Measurements from ENCODE around the gene SLC25A47. TPM values are rescaled to one million over a fixed set of nuclear protein-coding genes. Genes with fewer than 3 reads are reported as not detected.
A peak's percentile ranks its signal among the peaks of the same experiment; 100 is the strongest.
"Not testable (repeated sequence)": the region's sequence is repeated elsewhere in the genome, so short reads cannot be mapped to it uniquely, and the experiment has no call there.

The SLC25A47 gene
- total and polyA plus RNA-seq, 8 donors, result 0.73 TPM; not detected in 7

- Histone ChIP-seq H3K9me3 (no peaks in the 10 kb centered on the region), H3K27ac (peak overlapping the region in 4 of 5 donors; percentile 92 to 96 (median 94)), H3K27me3 (no peaks in the 10 kb centered on the region), H3K4me3 (peak overlapping the region; percentile 74 to 87 (median 82)), H3K36me3 (peaks cover 2 to 23% (median 8%) of the 10 kb centered on the region in 4 donors), H3K4me1 (peaks cover 11 to 38% (median 22%) of the 10 kb centered on the region in 4 donors)
- TF ChIP-seq CTCF (IDR thresholded peaks at IDR 0.05) (no peak), POLR2AphosphoS5 (IDR thresholded peaks at IDR 0.05) (no peak), EP300 (IDR thresholded peaks at IDR 0.05) (no peak), POLR2A (IDR thresholded peaks at IDR 0.05) (no peak)
- DNase-seq, result no peak
- intact Hi-C loops (cut with DNase I; ENCODE audit: low total_unique reads), result loop anchor here (10.0 kb wide), 1 partner anchor 89 kb away; the partner anchor contains the start of gene WDR25
- WGBS, 5 donors, result 27 to 38% (median 31%) methylated on average over 7 to 13 of the region's 13 CpGs
Observed at GRCh38 chr14:100285913-100286400, 37.2 kb upstream of the SLC25A47 start.

- peaks cover 11 to 34% (median 22%) of the 10 kb centered on the region in 4 donors for H3K4me1 ChIP-seq
- peaks cover 8 to 23% (median 13%) of the 10 kb centered on the region in 4 donors for H3K36me3 ChIP-seq
- TF ChIP-seq POLR2AphosphoS5 (IDR thresholded peaks at IDR 0.05) (no peak), CTCF (IDR thresholded peaks at IDR 0.05) (no peak)
- peak in 1 of 2 donors; percentile 20 for DNase-seq
- no peaks in the 10 kb centered on the region for H3K27me3 ChIP-seq
- no peaks in the 10 kb centered on the region for H3K9me3 ChIP-seq
- no peak overlapping the region for H3K4me3 ChIP-seq
- 60 to 78% (median 68%) methylated on average over 6 to 10 of the region's 10 CpGs for WGBS, 5 donors
- no peak overlapping the region for H3K27ac ChIP-seq
- intact Hi-C loops (cut with DNase I; ENCODE audit: low total_unique reads), result loop anchor here (10.0 kb wide), 1 partner anchor 88 kb away; the partner anchor contains the start of gene WDR25
Observed at GRCh38 chr14:100286484-100287191, 36.5 kb upstream of the SLC25A47 start.

GRCh38 chr14:100287202-100287997, 35.7 kb upstream of the SLC25A47 start:
- intact Hi-C loops (cut with DNase I; ENCODE audit: low total_unique reads), result loop anchor here (10.0 kb wide), 1 partner anchor 87 kb away; the partner anchor contains the start of gene WDR25
- H3K27me3 ChIP-seq, result no peaks in the 10 kb centered on the region
- no peak for DNase-seq
- H3K9me3 ChIP-seq, result no peaks in the 10 kb centered on the region
- 60 to 74% (median 68%) methylated on average over 8 to 12 of the region's 12 CpGs for whole genome bisulfite sequencing, 5 donors
- H3K4me1 ChIP-seq, result peaks cover 11 to 31% (median 22%) of the 10 kb centered on the region in 4 donors
- H3K27ac ChIP-seq, result no peak overlapping the region
- H3K36me3 ChIP-seq, result peaks cover 11 to 27% (median 21%) of the 10 kb centered on the region in 4 donors
- no peak overlapping the region for H3K4me3 ChIP-seq
- TF ChIP-seq EP300 (IDR thresholded peaks at IDR 0.05) (no peak), POLR2AphosphoS5 (IDR thresholded peaks at IDR 0.05) (no peak), CTCF (IDR thresholded peaks at IDR 0.05) (no peak), POLR2A (IDR thresholded peaks at IDR 0.05) (no peak)

GRCh38 chr14:100287998-100288295, 35.2 kb upstream of the SLC25A47 start:
- not testable (repeated sequence) for H3K27me3 ChIP-seq, H3K9me3 ChIP-seq, H3K27ac ChIP-seq, DNase-seq, H3K4me3 ChIP-seq
- Histone ChIP-seq H3K4me1 (peaks cover 11 to 31% (median 22%) of the 10 kb centered on the region in 4 donors), H3K36me3 (peaks cover 17 to 33% (median 26%) of the 10 kb centered on the region in 4 donors)
- 77 to 85% (median 84%) methylated on average over 8 of the region's 8 CpGs for WGBS, 5 donors
- intact Hi-C loops (cut with DNase I; ENCODE audit: low total_unique reads), result loop anchor here (10.0 kb wide), 1 partner anchor 87 kb away; the partner anchor contains the start of gene WDR25

Measured in stomach (tissue), 9 donors.